Measurements from ENCODE around the gene SRPK2. TPM values are rescaled to one million over a fixed set of nuclear protein-coding genes. Genes with fewer than 3 reads are reported as not detected.

SRPK2 gene
- total RNA-seq, 1 experiment from 2014 or later, result 54.4 TPM

DNA sequence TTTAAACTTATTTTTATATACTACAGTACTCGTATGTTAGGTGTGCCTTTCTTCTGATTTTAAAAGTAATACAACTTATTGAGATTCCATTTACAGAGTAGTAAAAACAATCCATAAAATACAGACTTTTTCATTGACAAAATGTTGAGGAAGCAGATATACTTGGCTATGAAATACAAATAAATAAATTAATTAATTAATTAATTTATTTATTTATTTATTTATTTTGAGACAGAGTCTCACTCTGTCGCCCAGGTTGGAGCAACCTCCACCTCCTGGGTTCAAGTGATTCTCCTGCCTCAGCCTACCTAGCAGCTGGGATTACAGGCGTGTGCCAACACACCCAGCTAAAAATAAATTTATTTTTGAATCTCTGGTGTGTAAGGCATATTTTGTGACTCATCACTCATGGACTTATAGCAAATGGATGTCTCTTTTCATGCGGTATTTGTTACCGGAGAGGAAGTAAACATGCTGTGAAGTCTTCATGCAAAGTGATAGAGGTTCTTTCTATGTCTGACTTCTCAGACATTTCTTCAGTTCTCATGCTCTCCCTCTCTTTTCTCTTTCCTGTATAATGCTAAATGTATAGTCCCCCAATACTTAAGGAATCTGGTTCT lies 20.2 kb upstream of the SRPK2 start:
- H3K9me3 Mint-ChIP-seq (ENCODE audit: unreplicated experiment), result no peaks in the 10 kb centered on the region
- CTCF ChIA-PET, result interaction anchor here (0.6 to 0.9 kb wide), 2 partner anchors 10 to 171 kb away, joined by 3 to 4 read pairs; no protein-coding TSS in a partner anchor
- intact Hi-C loops (cut with micrococcal nuclease), result no loop called here
- POLR2A ChIA-PET, result no interaction called here
- no TSS peak for BruUV-seq (replicated peaks)
- H3K27ac Mint-ChIP-seq (ENCODE audit: low read depth, unreplicated experiment), result no peak overlapping the region
- no peak for DNase-seq (ENCODE audit: unreplicated experiment)
- H3K27me3 Mint-ChIP-seq (ENCODE audit: insufficient read depth, unreplicated experiment), result no peaks in the 10 kb centered on the region
- no peak overlapping the region for H3K4me3 Mint-ChIP-seq (ENCODE audit: unreplicated experiment)
- no peaks in the 10 kb centered on the region for H3K4me1 Mint-ChIP-seq (ENCODE audit: insufficient read depth, unreplicated experiment)
- no peaks in the 10 kb centered on the region for H3K36me3 Mint-ChIP-seq (ENCODE audit: insufficient read depth, unreplicated experiment)
- TF ChIP-seq, protein P1, sequence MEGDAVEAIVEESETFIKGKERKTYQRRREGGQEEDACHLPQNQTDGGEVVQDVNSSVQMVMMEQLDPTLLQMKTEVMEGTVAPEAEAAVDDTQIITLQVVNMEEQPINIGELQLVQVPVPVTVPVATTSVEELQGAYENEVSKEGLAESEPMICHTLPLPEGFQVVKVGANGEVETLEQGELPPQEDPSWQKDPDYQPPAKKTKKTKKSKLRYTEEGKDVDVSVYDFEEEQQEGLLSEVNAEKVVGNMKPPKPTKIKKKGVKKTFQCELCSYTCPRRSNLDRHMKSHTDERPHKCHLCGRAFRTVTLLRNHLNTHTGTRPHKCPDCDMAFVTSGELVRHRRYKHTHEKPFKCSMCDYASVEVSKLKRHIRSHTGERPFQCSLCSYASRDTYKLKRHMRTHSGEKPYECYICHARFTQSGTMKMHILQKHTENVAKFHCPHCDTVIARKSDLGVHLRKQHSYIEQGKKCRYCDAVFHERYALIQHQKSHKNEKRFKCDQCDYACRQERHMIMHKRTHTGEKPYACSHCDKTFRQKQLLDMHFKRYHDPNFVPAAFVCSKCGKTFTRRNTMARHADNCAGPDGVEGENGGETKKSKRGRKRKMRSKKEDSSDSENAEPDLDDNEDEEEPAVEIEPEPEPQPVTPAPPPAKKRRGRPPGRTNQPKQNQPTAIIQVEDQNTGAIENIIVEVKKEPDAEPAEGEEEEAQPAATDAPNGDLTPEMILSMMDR (IDR thresholded peaks at IDR 0.05; ENCODE audit: unreplicated experiment), result no peak

DNA sequence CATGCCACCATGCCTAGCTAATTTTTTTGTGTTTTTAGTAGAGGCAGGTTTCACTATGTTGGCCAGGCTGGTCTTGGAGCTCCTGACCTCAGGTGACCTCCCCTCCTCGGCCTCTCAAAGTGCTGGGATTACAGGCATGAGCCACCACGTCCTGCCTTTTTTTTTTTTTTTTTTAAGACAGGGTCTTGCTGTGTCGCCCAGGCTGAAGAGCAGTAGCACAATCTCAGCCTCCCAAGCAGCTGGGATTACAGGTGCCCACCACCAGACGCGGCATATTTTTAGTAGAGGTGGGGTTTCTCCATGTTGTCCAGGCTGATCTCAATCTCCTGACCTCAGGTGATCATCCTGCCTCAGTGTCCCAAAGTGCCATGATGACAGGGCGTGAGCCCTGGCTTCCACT lies 14.4 kb upstream of the SRPK2 start:
- no TSS peak for BruUV-seq (replicated peaks)
- intact Hi-C loops (cut with micrococcal nuclease), result no loop called here
- ChIA-PET CTCF (interaction anchor here (0.6 to 2.1 kb wide), 2 partner anchors 27 to 74 kb away, joined by 4 to 10 read pairs; no protein-coding TSS in a partner anchor), POLR2A (no interaction called here)
- DNase-seq (ENCODE audit: unreplicated experiment), result no peak
- Mint-ChIP-seq H3K4me1 (ENCODE audit: insufficient read depth, unreplicated experiment) (no peaks in the 10 kb centered on the region), H3K36me3 (ENCODE audit: insufficient read depth, unreplicated experiment) (no peaks in the 10 kb centered on the region), H3K27ac (ENCODE audit: low read depth, unreplicated experiment) (no peak overlapping the region), H3K4me3 (ENCODE audit: unreplicated experiment) (no peak overlapping the region), H3K9me3 (ENCODE audit: unreplicated experiment) (no peaks in the 10 kb centered on the region), H3K27me3 (ENCODE audit: insufficient read depth, unreplicated experiment) (no peaks in the 10 kb centered on the region)
- TF ChIP-seq, protein P1 (IDR thresholded peaks at IDR 0.05; ENCODE audit: unreplicated experiment), result no peak

DNA sequence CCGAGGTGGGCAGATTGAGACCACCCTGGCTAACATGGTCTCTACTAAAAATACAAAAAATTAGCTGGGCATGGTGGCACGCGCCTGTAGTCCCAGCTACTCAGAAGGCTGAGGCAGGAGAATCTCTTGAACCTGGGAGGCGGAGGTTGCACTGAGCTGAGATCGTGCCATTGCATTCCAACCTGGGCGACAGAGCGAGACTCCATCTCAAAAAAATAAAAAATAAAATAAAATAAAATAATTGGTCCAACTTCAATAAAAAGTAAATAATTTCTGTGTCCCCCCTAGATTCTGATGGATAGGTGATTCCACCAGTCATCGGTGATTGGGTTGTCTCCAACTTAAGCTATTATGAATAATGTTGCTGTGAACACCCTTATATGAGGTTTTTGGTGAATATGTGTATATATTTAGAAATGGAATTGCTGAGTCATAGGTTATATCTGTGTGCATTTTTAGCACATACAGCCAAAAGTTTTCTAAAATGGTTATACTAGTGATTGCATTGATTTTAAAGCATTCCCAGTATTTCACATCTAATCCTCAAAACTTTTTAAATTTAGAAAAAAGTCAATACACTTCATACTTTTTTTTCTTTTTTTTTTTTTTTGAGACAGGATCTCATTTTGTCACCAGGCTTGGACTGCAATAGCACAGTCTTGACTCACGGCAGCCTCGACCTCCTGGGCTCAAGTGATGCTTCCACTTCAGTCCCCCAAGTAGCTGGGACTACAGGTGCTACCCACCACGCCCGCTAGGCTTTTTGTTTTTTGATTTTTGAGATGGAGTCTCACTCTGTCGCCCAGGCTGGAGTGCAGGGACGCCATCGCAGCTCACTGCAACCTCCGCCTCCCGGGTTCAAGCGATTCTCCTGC lies 13.7 kb upstream of the SRPK2 start:
- BruUV-seq (replicated peaks), result no TSS peak
- no peak overlapping the region for H3K4me3 Mint-ChIP-seq (ENCODE audit: unreplicated experiment)
- TF ChIP-seq, protein P1 (IDR thresholded peaks at IDR 0.05; ENCODE audit: unreplicated experiment), result no peak
- DNase-seq (ENCODE audit: unreplicated experiment), result no peak
- no peaks in the 10 kb centered on the region for H3K4me1 Mint-ChIP-seq (ENCODE audit: insufficient read depth, unreplicated experiment)
- no peaks in the 10 kb centered on the region for H3K9me3 Mint-ChIP-seq (ENCODE audit: unreplicated experiment)
- H3K27me3 Mint-ChIP-seq (ENCODE audit: insufficient read depth, unreplicated experiment), result no peaks in the 10 kb centered on the region
- ChIA-PET POLR2A (interaction anchor here (0.6 kb wide), 1 partner anchor 10 kb away, joined by 3 read pairs; no protein-coding TSS in a partner anchor), CTCF (interaction anchor here (0.6 to 2.1 kb wide), 6 partner anchors 11 to 84 kb away, joined by 3 to 10 read pairs (median 4); no protein-coding TSS in a partner anchor)
- H3K27ac Mint-ChIP-seq (ENCODE audit: low read depth, unreplicated experiment), result no peak overlapping the region
- H3K36me3 Mint-ChIP-seq (ENCODE audit: insufficient read depth, unreplicated experiment), result no peaks in the 10 kb centered on the region
- intact Hi-C loops (cut with micrococcal nuclease), result no loop called here

All from MCF 10A (cell line).